IMR-90 (cell line): ENCODE measurements around the gene SLC37A3. TPM values are rescaled to one million over a fixed set of nuclear protein-coding genes. Genes with fewer than 3 reads are reported as not detected.

Source experiments
- ATAC-seq: fragments of 200-7000 bp; cut with Tn5 transposase; 2 replicates; pipeline ENCODE4 v1.9.1; 2020; ENCODE audit warnings: low read depth, mild to moderate bottlenecking, moderate library complexity
- BruUV-seq: library from RNA; stranded (reverse); fragments of 400-500 nt; replicated peaks from 2 replicates; lab custom pipeline; 2021; lab: Mats Ljungman, UMichigan
- CTCF ChIA-PET: fragments of 300-600 bp; formaldehyde crosslinking; extraction: SDS; loops from one replicate; lab custom pipeline; 2021; ENCODE audit warnings: antibody characterized with exemption; lab: Yijun Ruan, JAX
- POLR2A ChIA-PET: fragments of 300-600 bp; sonication (Branson Sonifier 250); formaldehyde crosslinking; loops from one replicate; lab custom pipeline; 2022; ENCODE audit warnings: antibody characterized with exemption; ENCODE audit not compliant: unreplicated experiment; lab: Charles Lee
- DNase-seq: peaks from one replicate; pipeline ENCODE4 v3.0.0; 2013
- H2AFZ ChIP-seq: replicated peaks from 2 replicates; pipeline ENCODE3; 2013; ENCODE audit warnings: low read length, mild to moderate bottlenecking; ENCODE audit not compliant: poor library complexity
- H2AK5ac ChIP-seq: 2 replicates; pipeline ENCODE4 v1.6.1; 2013; ENCODE audit warnings: low read depth, low read length, inconsistent platforms
- H2AK9ac ChIP-seq: replicated peaks from 2 replicates; pipeline ENCODE3; 2013; ENCODE audit warnings: mild to moderate bottlenecking, low read depth, low read length, moderate library complexity; ENCODE audit not compliant: poor library complexity
- H2BK120ac ChIP-seq: 2 replicates; pipeline ENCODE4 v1.6.1; 2013; ENCODE audit warnings: low read depth, low read length, inconsistent platforms
- H2BK15ac ChIP-seq: 3 replicates; pipeline ENCODE4 v1.6.1; 2013; ENCODE audit warnings: low read depth, low read length, inconsistent platforms
- H2BK20ac ChIP-seq: 2 replicates; pipeline ENCODE4 v1.6.1; 2013; ENCODE audit warnings: low read depth, mild to moderate bottlenecking, inconsistent platforms, low read length, moderate library complexity
- H2BK5ac ChIP-seq: 2 replicates; pipeline ENCODE4 v1.6.1; 2013; ENCODE audit warnings: mild to moderate bottlenecking, low read depth, low read length, inconsistent platforms; ENCODE audit not compliant: poor library complexity, severe bottlenecking
- H3K14ac ChIP-seq: replicated peaks from 2 replicates; pipeline ENCODE4 v1.6.1; 2013; ENCODE audit warnings: low read depth, low read length, inconsistent platforms
- H3K18ac ChIP-seq: 2 replicates; pipeline ENCODE4 v1.6.1; 2013; ENCODE audit warnings: low read depth, low read length, control low read depth
- H3K23ac ChIP-seq: 2 replicates; pipeline ENCODE4 v1.6.1; 2013; ENCODE audit warnings: low read depth, low read length, inconsistent platforms
- H3K27ac ChIP-seq: 2 replicates; pipeline ENCODE4 v1.5.1; 2013; ENCODE audit warnings: mild to moderate bottlenecking, control low read depth, low read length; ENCODE audit not compliant: insufficient read depth
- H3K27me3 ChIP-seq: 2 replicates; pipeline ENCODE4 v1.6.1; 2013; ENCODE audit warnings: low read length; ENCODE audit not compliant: control insufficient read depth, insufficient read depth
- H3K36me3 ChIP-seq: 2 replicates; pipeline ENCODE4 v1.6.1; 2013; ENCODE audit warnings: low read length, mixed read lengths; ENCODE audit not compliant: control insufficient read depth, insufficient read depth
- H3K4ac ChIP-seq: 2 replicates; pipeline ENCODE4 v1.6.1; 2013; ENCODE audit warnings: low read depth, low read length, inconsistent platforms
- H3K4me1 ChIP-seq: 2 replicates; pipeline ENCODE4 v1.6.1; 2013; ENCODE audit warnings: low read length, mixed read lengths; ENCODE audit not compliant: control insufficient read depth, insufficient read depth
- H3K4me2 ChIP-seq: 2 replicates; pipeline ENCODE4 v1.6.1; 2013; ENCODE audit warnings: low read depth, mild to moderate bottlenecking, control low read depth, low read length, moderate library complexity
- H3K4me3 ChIP-seq: 2 replicates; pipeline ENCODE4 v1.5.1; 2013; ENCODE audit warnings: low read depth, mild to moderate bottlenecking, control low read depth, low read length, moderate library complexity; ENCODE audit not compliant: insufficient read depth
- H3K56ac ChIP-seq: 2 replicates; pipeline ENCODE4 v1.6.1; 2013; ENCODE audit warnings: low read length, inconsistent platforms; ENCODE audit not compliant: insufficient read depth; ENCODE audit errors: extremely low read depth
- H3K79me1 ChIP-seq, 2 experiments: 2 replicates each; pipeline ENCODE4 v1.6.1; 2013; ENCODE audit warnings: low read length in 2 of 2, inconsistent platforms in 1 of 2, low read depth in 1 of 2
- H3K9ac ChIP-seq: 2 replicates; pipeline ENCODE4 v1.6.1; 2013; ENCODE audit warnings: low read depth, low read length, control low read depth
- H3K9me1 ChIP-seq: 2 replicates; pipeline ENCODE4 v1.6.1; 2013; ENCODE audit warnings: low read length, inconsistent platforms; ENCODE audit not compliant: insufficient read depth
- H3K9me3 ChIP-seq: 2 replicates; pipeline ENCODE4 v1.6.1; 2013; ENCODE audit warnings: low read length; ENCODE audit not compliant: control insufficient read depth, insufficient read depth
- H4K20me1 ChIP-seq: 2 replicates; pipeline ENCODE4 v1.6.1; 2013; ENCODE audit warnings: low read length, inconsistent platforms; ENCODE audit not compliant: insufficient read depth
- H4K5ac ChIP-seq: 2 replicates; pipeline ENCODE4 v1.6.1; 2013; ENCODE audit warnings: mild to moderate bottlenecking, low read depth, low read length, control low read depth
- H4K8ac ChIP-seq, 2 experiments: 2 replicates each; pipeline ENCODE4 v1.6.1; 2013; ENCODE audit warnings: low read depth in 2 of 2, low read length in 2 of 2, control low read depth in 1 of 2, inconsistent platforms in 1 of 2
- H4K91ac ChIP-seq: 2 replicates; pipeline ENCODE4 v1.6.1; 2013; ENCODE audit warnings: low read depth, low read length, inconsistent platforms; ENCODE audit not compliant: insufficient read depth
- CHD1 ChIP-seq: IDR thresholded peaks from 2 replicates; pipeline ENCODE4 v1.6.1; 2012; ENCODE audit warnings: low read depth, low read length, improper control_type of control experiment
- FOS ChIP-seq: fragments of 150-350 bp; IDR thresholded peaks from 2 replicates; pipeline ENCODE4 v1.6.1; 2016; ENCODE audit warnings: low read depth, low read length
- MAZ ChIP-seq: IDR thresholded peaks from 2 replicates; pipeline ENCODE4 v1.6.1; 2012; ENCODE audit warnings: low read depth, mild to moderate bottlenecking, low read length, improper control_type of control experiment, moderate library complexity, borderline replicate concordance
- POLR2A ChIP-seq: IDR thresholded peaks from 2 replicates; pipeline ENCODE4 v1.6.1; 2012; ENCODE audit warnings: mild to moderate bottlenecking, low read depth, low read length
- SMC3 ChIP-seq: fragments of 150-350 bp; IDR thresholded peaks from 2 replicates; pipeline ENCODE4 v1.6.1; 2016; ENCODE audit warnings: low read depth, mild to moderate bottlenecking, antibody characterized with exemption, low read length, moderate library complexity
- WGBS, 2 experiments: methylation state at CpG; one replicate each; pipeline versions ENCODE4 v1.1.5 to v1.1.7; 2013; ENCODE audit warnings: missing lambda C conversion rate in 2 of 2; ENCODE audit not compliant: insufficient read length in 1 of 2; ENCODE audit errors: extremely low coverage in 2 of 2; 5-methylcytosine and 5-hydroxymethylcytosine counted together
- dilution Hi-C: fragments of 300-500 bp; cut with HindIII; formaldehyde crosslinking; loops from one replicate; pipeline ENCODE4 v1.14.3; 2018; ENCODE audit warnings: low sequenced_read_pairs; ENCODE audit not compliant: unreplicated experiment
- in situ Hi-C: fragments of 300-500 bp; cut with MboI; formaldehyde crosslinking; loops from 3 replicates; pipeline ENCODE4 v1.14.3; 2019; ENCODE audit warnings: low sequenced_read_pairs, inconsistent platforms, mixed read lengths
- intact Hi-C: fragments of 100-400 bp; cut with micrococcal nuclease; formaldehyde crosslinking; loops from 2 replicates; pipeline ENCODE4 v1.10.0; 2022
- polyA plus RNA-seq, 3 experiments: library from polyadenylated mRNA; depleted of rRNA; stranded (reverse); fragments of >200 nt; gene quantifications; 2 replicates each; pipeline ENCODE4 v1.2.3, GENCODE V29; 2012; ENCODE audit warnings: low replicate concordance in 1 of 3
- total RNA-seq: library from RNA; depleted of rRNA; stranded (reverse); fragments of >200 nt; gene quantifications from 2 replicates; pipeline ENCODE4 v1.2.3, GENCODE V29; 2012

SLC37A3 gene
- total and polyA plus RNA-seq, 2 of the 4 experiments (the other 2 are of a cell fraction) = 43.2 to 45.3 TPM

DNA sequence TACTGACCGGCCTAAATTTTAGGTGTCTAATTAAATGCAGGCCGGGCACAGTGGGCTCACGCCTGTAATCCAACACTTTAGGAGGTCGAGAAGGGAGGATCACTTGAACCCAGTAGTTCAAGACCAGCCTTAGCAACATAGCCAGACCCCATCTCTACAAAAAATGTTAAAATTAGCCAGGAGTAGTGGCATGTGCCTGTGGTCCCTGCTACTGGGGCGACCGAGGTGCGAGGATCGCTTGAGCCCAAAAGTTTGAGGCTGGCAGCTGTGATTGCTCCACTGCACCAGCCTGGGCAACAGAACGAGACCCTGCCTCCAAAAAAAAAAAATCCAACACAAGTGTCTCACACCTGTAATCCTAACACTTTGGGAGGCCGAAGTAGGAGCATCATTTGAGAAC lies 491 bp upstream of the SLC37A3 start:
- intact Hi-C loops = no loop called here
- POLR2A ChIA-PET = interaction anchor here (0.6 kb wide), 1 partner anchor 104 kb away, joined by 6 read pairs; no protein-coding TSS in a partner anchor
- ATAC-seq = no peak

More for the DNA sequence above, 491 bp upstream of the SLC37A3 start:
- H2AK9ac ChIP-seq = no peak overlapping the region
- peaks cover 5% of the 10 kb centered on the region for H3K4me1 ChIP-seq
- peak overlapping the region; percentile 49; the same call in 1 of the 2 replicates for H2AK5ac ChIP-seq
- WGBS, 2 experiments = 30% methylated on average over 2 of the region's 10 CpGs; no CpG with 5 or more reads in 1 of the 2 experiments
- H3K9ac ChIP-seq = no peak overlapping the region
- H4K91ac ChIP-seq = no peak overlapping the region
- no peak overlapping the region for H3K14ac ChIP-seq
- H3K18ac ChIP-seq = no peak overlapping the region
- no peak for TF ChIP-seq POLR2A
- no peak for TF ChIP-seq SMC3
- TF ChIP-seq MAZ = no peak
- TF ChIP-seq CHD1 = no peak
- TF ChIP-seq FOS = no peak
- H2BK5ac ChIP-seq = no peak overlapping the region
- in situ Hi-C loops (no loop called here), dilution Hi-C loops (no loop called here)
- peak overlapping the region; percentile 47 for H2AFZ ChIP-seq
- no peak overlapping the region for H4K5ac ChIP-seq
- H2BK20ac ChIP-seq = no peak overlapping the region
- no peak overlapping the region for H3K4me2 ChIP-seq
- no peak for DNase-seq
- no peak overlapping the region for H3K56ac ChIP-seq
- CTCF ChIA-PET = no interaction called here
- no peak overlapping the region for H3K23ac ChIP-seq
- no peak overlapping the region for H2BK15ac ChIP-seq
- H3K4me3 ChIP-seq = no peak overlapping the region
- peaks cover 8% of the 10 kb centered on the region for H3K27me3 ChIP-seq
- H3K4ac ChIP-seq = no peak overlapping the region
- no peaks in the 10 kb centered on the region for H3K36me3 ChIP-seq
- no peak overlapping the region for H4K8ac ChIP-seq
- no peak overlapping the region for H3K27ac ChIP-seq
- peaks cover 3% of the 10 kb centered on the region; the same call in 1 of the 2 replicates for H3K9me1 ChIP-seq
- no peaks in the 10 kb centered on the region for H3K9me3 ChIP-seq
- no peak overlapping the region for H2BK120ac ChIP-seq
- H3K79me1 ChIP-seq = peaks cover 11 to 28% of the 10 kb centered on the region in 2 experiments
- no TSS peak for BruUV-seq
- H4K20me1 ChIP-seq = peaks cover 22% of the 10 kb centered on the region
